HepG2 (cell line): ENCODE results near the gene TP53I3. TPM values are rescaled to one million over a fixed set of nuclear protein-coding genes. Genes with fewer than 3 reads are reported as not detected.

Experiments
- ATAC-seq: fragments of 200-7000 bp; cut with Tn5 transposase; 3 replicates; pipeline ENCODE4 v1.9.1; 2020; ENCODE audit warnings: mild to moderate bottlenecking, moderate library complexity
- BruUV-seq: library from RNA; stranded (reverse); fragments of 400-500 nt; replicated peaks from 2 replicates; lab custom pipeline; 2021; lab: Mats Ljungman, UMichigan
- CTCF ChIA-PET: fragments of 300-600 bp; formaldehyde crosslinking; extraction: SDS; loops from one replicate; lab custom pipeline; 2021; ENCODE audit warnings: low total read pairs, inconsistent platforms, low intra/inter-chr PET ratio; lab: Yijun Ruan, JAX
- POLR2A ChIA-PET: fragments of 350-600 bp; sonication (Branson Sonifier 250); formaldehyde crosslinking; loops from one replicate; lab custom pipeline; 2020; ENCODE audit warnings: antibody characterized with exemption, inconsistent platforms; lab: Yijun Ruan, JAX
- DNase-seq: peaks from one replicate; pipeline ENCODE4 v3.0.0-alpha.2; 2015; ENCODE audit warnings: low spot score
- FAIRE-seq: peaks from 3 replicates; lab custom pipeline; 2011; peaks lifted over from hg19 to GRCh38; lab: Jason Lieb, UNC
- H2AFZ ChIP-seq: one replicate; pipeline ENCODE4 v1.6.1; 2011; ENCODE audit warnings: low read length, inconsistent platforms
- H3K27ac ChIP-seq: fragments of 300-600 bp; 3 replicates; pipeline ENCODE4 v1.8.0; 2011; ENCODE audit warnings: mixed run types, mild to moderate bottlenecking, mixed read lengths, low read length, inconsistent platforms; ENCODE audit not compliant: insufficient read depth; ENCODE audit errors: extremely low read length
- H3K27me3 ChIP-seq, 2 experiments: fragments of 200-600 bp in 1 of 2; 2 replicates in 1 of 2; 3 replicates in 1 of 2; pipeline versions ENCODE4 v1.6.0 to v1.8.0; 2011; ENCODE audit warnings: low read length in 2 of 2, mild to moderate bottlenecking in 2 of 2, moderate library complexity in 2 of 2, inconsistent platforms in 1 of 2; ENCODE audit not compliant: insufficient read depth in 2 of 2, control insufficient read depth in 1 of 2
- H3K36me3 ChIP-seq, 2 experiments: fragments of 200-600 bp in 1 of 2; replicated peaks in 1 of 2; 2 replicates in 1 of 2; 3 replicates in 1 of 2; pipeline versions ENCODE4 v1.5.1 to v1.8.0; 2011; ENCODE audit warnings: low read length in 2 of 2, inconsistent platforms in 1 of 2; ENCODE audit not compliant: insufficient read depth in 2 of 2, control insufficient read depth in 1 of 2
- H3K4me1 ChIP-seq: 2 replicates; pipeline ENCODE4 v1.5.1; 2012; ENCODE audit warnings: low read length, inconsistent platforms; ENCODE audit not compliant: insufficient read depth
- H3K4me2 ChIP-seq: 2 replicates; pipeline ENCODE4 v1.6.0; 2011; ENCODE audit warnings: low read depth, low read length, inconsistent platforms
- H3K4me3 ChIP-seq, 3 experiments: fragments of 200-600 bp in 1 of 3; sonication (generic), shearing (Covaris generic) in 1 of 3; replicated peaks in 1 of 3; 2 replicates each; pipeline ENCODE4 v1.5.1; 2011 to 2016; ENCODE audit warnings: low read length in 3 of 3, inconsistent platforms in 2 of 3, low read depth in 2 of 3, mild to moderate bottlenecking in 2 of 3, control low read depth in 1 of 3, mixed read lengths in 1 of 3; ENCODE audit not compliant: insufficient read depth in 1 of 3
- H3K79me2 ChIP-seq: one replicate; pipeline ENCODE4 v1.6.1; 2011; ENCODE audit warnings: low read length, inconsistent platforms; ENCODE audit not compliant: insufficient read depth
- H3K9ac ChIP-seq: 2 replicates; pipeline ENCODE4 v1.6.0; 2011; ENCODE audit warnings: mild to moderate bottlenecking, low read depth, low read length, inconsistent platforms; ENCODE audit not compliant: insufficient read depth
- H3K9me3 ChIP-seq: 2 replicates; pipeline ENCODE4 v1.5.1; 2012; ENCODE audit warnings: mild to moderate bottlenecking, low read length
- H4K20me1 ChIP-seq: 2 replicates; pipeline ENCODE4 v1.6.0; 2011; ENCODE audit warnings: inconsistent platforms, mild to moderate bottlenecking, low read length, moderate library complexity; ENCODE audit not compliant: insufficient read depth
- ESRRA ChIP-seq: sonication (generic); formaldehyde crosslinking; IDR thresholded peaks from 2 replicates; pipeline ENCODE4 v1.5.1; 2020; ENCODE audit warnings: mild to moderate bottlenecking, low read depth, missing genetic modification reagents
- JARID2 ChIP-seq: sonication (generic); formaldehyde crosslinking; IDR thresholded peaks from 2 replicates; pipeline ENCODE4 v1.8.1; 2023; ENCODE audit warnings: missing genetic modification reagents, inconsistent platforms; ENCODE audit not compliant: insufficient replicate concordance
- KLF13 ChIP-seq: sonication (generic); formaldehyde crosslinking; IDR thresholded peaks from 2 replicates; pipeline ENCODE4 v1.4.0; 2020; ENCODE audit warnings: mild to moderate bottlenecking, missing genetic modification reagents
- MYNN ChIP-seq: sonication (generic); formaldehyde crosslinking; IDR thresholded peaks from 2 replicates; pipeline ENCODE4 v1.4.0; 2020; ENCODE audit warnings: mild to moderate bottlenecking, low read depth, missing genetic modification reagents
- NCOA1 ChIP-seq: sonication (generic); formaldehyde crosslinking; IDR thresholded peaks from 2 replicates; pipeline ENCODE4 v1.9.0; 2021; ENCODE audit warnings: missing genetic modification reagents
- POLR2AphosphoS2 ChIP-seq: IDR thresholded peaks from 2 replicates; pipeline ENCODE4 v1.6.1; 2011; ENCODE audit warnings: low read depth, low read length, improper control_type of control experiment
- TCF7 ChIP-seq: sonication (generic); IDR thresholded peaks from 2 replicates; pipeline ENCODE4 v1.6.1; 2016; ENCODE audit warnings: antibody characterized with exemption, low read depth
- ZFP36 ChIP-seq: fragments of 150-350 bp; IDR thresholded peaks from 2 replicates; pipeline ENCODE4 v1.6.1; 2018; ENCODE audit warnings: borderline replicate concordance, low read length, low read depth; ENCODE audit not compliant: partially characterized antibody
- ZFP36L2 ChIP-seq: sonication (generic); formaldehyde crosslinking; IDR thresholded peaks from 2 replicates; pipeline ENCODE4 v1.4.0; 2020; ENCODE audit warnings: missing genetic modification reagents
- ZNF180 ChIP-seq: sonication (generic); formaldehyde crosslinking; IDR thresholded peaks from 2 replicates; pipeline ENCODE4 v1.4.0; 2020; ENCODE audit warnings: low read depth, missing genetic modification reagents, borderline replicate concordance
- ZNF782 ChIP-seq: sonication (generic); formaldehyde crosslinking; IDR thresholded peaks from 2 replicates; pipeline ENCODE4 v1.4.0; 2020; ENCODE audit warnings: missing genetic modification reagents, mild to moderate bottlenecking, borderline replicate concordance
- ZSCAN22 ChIP-seq: sonication (generic); formaldehyde crosslinking; IDR thresholded peaks from 2 replicates; pipeline ENCODE4 v1.4.0; 2020; ENCODE audit warnings: mild to moderate bottlenecking, missing genetic modification reagents
- WGBS: methylation state at CpG from one replicate; pipeline ENCODE4 v1.1.6; 2017; ENCODE audit warnings: low lambda C conversion rate; 5-methylcytosine and 5-hydroxymethylcytosine counted together
- in situ Hi-C: cut with HindIII; loops from 2 replicates; pipeline ENCODE4 v1.10.0; 2017; ENCODE audit warnings: low pct_unique_long_range_greater_than_20kb; ENCODE audit not compliant: extremely low pct_ligation_motif_present
- intact Hi-C: fragments of 100-400 bp; cut with micrococcal nuclease; formaldehyde crosslinking; loops from one replicate; pipeline ENCODE4 v1.10.0; 2022; ENCODE audit not compliant: unreplicated experiment
- polyA plus RNA-seq, 8 experiments: library from polyadenylated mRNA; depleted of rRNA in 3 of 8; stranded (reverse) in 7 of 8; unstranded in 1 of 8; fragments of >200 nt; fragmentation: Illumina TruSeq in 4 of 8; extraction: Trizol in 4 of 8; gene quantifications; 2 replicates each; pipeline versions ENCODE4 v1.2.1 to v1.2.3, GENCODE V29; 2011 to 2016; ENCODE audit warnings: low read depth in 4 of 8, missing spikeins in 1 of 8, mixed read lengths in 1 of 8; ENCODE audit not compliant: insufficient read depth in 1 of 8
- total RNA-seq, 5 experiments: library from RNA; depleted of rRNA; stranded (reverse); fragments of >200 nt; fragmentation: Illumina TruSeq; extraction: Trizol; gene quantifications; 2 replicates each; pipeline ENCODE4 v1.2.3, GENCODE V29; 2016; ENCODE audit warnings: low read depth in 1 of 5
- TF ChIP-seq, protein P1 (sequence below): fragments of 450-650 bp; IDR thresholded peaks from 2 replicates; pipeline ENCODE4 v1.6.1; 2016
- TF ChIP-seq, protein P2 (sequence below): sonication (generic); formaldehyde crosslinking; IDR thresholded peaks from 2 replicates; pipeline ENCODE4 v1.5.1; 2020; ENCODE audit warnings: missing genetic modification reagents, mild to moderate bottlenecking, borderline replicate concordance
- TF ChIP-seq, protein P3 (sequence below): sonication (generic); formaldehyde crosslinking; IDR thresholded peaks from 2 replicates; pipeline ENCODE4 v1.5.0; 2020; ENCODE audit warnings: missing genetic modification reagents
- TF ChIP-seq, protein P4 (sequence below): sonication (generic); formaldehyde crosslinking; IDR thresholded peaks from 2 replicates; pipeline ENCODE4 v1.5.0; 2020; ENCODE audit warnings: missing genetic modification reagents

TP53I3 gene
- total and polyA plus RNA-seq, 2 of the 13 experiments (the other 11 are each of a cell fraction or from before 2014, with no cell fraction given), result 25.0 to 44.1 TPM

DNA sequence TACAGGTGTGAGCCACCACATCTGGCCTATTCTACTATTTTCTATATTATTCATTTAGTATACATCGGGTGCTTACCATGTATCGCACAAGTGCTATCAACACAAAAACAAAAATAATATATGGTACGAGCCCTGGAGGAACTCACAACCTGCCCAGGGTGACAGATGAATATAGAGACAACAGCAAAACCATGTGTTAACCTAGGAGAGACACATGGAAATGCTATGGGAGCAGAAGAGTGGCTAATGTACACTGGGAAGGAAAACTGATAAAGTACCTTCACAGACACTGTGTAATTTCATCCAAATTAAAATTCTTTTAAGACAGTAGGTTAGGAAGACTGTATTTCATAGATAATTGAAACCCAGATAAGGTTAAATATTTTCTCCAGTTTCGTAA, 12.4 kb downstream of the TP53I3 start:
- Histone ChIP-seq H3K4me3 (no peak overlapping the region), H4K20me1 (no peaks in the 10 kb centered on the region), H3K27me3 (no peaks in the 10 kb centered on the region; a peak in 1 of 5 replicates), H3K27ac (no peak overlapping the region), H2AFZ (no peak overlapping the region), H3K9me3 (no peaks in the 10 kb centered on the region), H3K4me2 (no peak overlapping the region), H3K9ac (no peak overlapping the region), H3K36me3 (peaks cover 10 to 47% of the 10 kb centered on the region in 2 experiments), H3K4me1 (peaks cover 15% of the 10 kb centered on the region), H3K79me2 (peaks cover 28% of the 10 kb centered on the region)
- FAIRE-seq (no peak), DNase-seq (no peak), ATAC-seq (no peak)
- in situ Hi-C loops, result no loop called here
- intact Hi-C loops, result no loop called here
- TF ChIP-seq ZNF180 (no peak), TCF7 (no peak), MYNN (CRISPR knock-in tag) (no peak), KLF13 (no peak), POLR2AphosphoS2 (0 out of 2 replicates have a peak, but pooled peaks have one; percentile 20), ZNF782 (no peak), ZFP36L2 (CRISPR knock-in tag) (no peak), ESRRA (no peak), ZSCAN22 (no peak), JARID2 (no peak), NCOA1 (CRISPR knock-in tag) (no peak), ZFP36 (no peak)
- TF ChIP-seq, protein P1, sequence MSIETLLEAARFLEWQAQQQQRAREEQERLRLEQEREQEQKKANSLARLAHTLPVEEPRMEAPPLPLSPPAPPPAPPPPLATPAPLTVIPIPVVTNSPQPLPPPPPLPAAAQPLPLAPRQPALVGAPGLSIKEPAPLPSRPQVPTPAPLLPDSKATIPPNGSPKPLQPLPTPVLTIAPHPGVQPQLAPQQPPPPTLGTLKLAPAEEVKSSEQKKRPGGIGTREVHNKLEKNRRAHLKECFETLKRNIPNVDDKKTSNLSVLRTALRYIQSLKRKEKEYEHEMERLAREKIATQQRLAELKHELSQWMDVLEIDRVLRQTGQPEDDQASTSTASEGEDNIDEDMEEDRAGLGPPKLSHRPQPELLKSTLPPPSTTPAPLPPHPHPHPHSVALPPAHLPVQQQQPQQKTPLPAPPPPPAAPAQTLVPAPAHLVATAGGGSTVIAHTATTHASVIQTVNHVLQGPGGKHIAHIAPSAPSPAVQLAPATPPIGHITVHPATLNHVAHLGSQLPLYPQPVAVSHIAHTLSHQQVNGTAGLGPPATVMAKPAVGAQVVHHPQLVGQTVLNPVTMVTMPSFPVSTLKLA, result peak; percentile 92
- TF ChIP-seq, protein P2, sequence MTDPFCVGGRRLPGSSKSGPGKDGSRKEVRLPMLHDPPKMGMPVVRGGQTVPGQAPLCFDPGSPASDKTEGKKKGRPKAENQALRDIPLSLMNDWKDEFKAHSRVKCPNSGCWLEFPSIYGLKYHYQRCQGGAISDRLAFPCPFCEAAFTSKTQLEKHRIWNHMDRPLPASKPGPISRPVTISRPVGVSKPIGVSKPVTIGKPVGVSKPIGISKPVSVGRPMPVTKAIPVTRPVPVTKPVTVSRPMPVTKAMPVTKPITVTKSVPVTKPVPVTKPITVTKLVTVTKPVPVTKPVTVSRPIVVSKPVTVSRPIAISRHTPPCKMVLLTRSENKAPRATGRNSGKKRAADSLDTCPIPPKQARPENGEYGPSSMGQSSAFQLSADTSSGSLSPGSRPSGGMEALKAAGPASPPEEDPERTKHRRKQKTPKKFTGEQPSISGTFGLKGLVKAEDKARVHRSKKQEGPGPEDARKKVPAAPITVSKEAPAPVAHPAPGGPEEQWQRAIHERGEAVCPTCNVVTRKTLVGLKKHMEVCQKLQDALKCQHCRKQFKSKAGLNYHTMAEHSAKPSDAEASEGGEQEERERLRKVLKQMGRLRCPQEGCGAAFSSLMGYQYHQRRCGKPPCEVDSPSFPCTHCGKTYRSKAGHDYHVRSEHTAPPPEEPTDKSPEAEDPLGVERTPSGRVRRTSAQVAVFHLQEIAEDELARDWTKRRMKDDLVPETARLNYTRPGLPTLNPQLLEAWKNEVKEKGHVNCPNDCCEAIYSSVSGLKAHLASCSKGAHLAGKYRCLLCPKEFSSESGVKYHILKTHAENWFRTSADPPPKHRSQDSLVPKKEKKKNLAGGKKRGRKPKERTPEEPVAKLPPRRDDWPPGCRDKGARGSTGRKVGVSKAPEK (CRISPR knock-in tag), result no peak
- TF ChIP-seq, protein P3, sequence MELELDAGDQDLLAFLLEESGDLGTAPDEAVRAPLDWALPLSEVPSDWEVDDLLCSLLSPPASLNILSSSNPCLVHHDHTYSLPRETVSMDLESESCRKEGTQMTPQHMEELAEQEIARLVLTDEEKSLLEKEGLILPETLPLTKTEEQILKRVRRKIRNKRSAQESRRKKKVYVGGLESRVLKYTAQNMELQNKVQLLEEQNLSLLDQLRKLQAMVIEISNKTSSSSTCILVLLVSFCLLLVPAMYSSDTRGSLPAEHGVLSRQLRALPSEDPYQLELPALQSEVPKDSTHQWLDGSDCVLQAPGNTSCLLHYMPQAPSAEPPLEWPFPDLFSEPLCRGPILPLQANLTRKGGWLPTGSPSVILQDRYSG, result no peak
- TF ChIP-seq, protein P4, sequence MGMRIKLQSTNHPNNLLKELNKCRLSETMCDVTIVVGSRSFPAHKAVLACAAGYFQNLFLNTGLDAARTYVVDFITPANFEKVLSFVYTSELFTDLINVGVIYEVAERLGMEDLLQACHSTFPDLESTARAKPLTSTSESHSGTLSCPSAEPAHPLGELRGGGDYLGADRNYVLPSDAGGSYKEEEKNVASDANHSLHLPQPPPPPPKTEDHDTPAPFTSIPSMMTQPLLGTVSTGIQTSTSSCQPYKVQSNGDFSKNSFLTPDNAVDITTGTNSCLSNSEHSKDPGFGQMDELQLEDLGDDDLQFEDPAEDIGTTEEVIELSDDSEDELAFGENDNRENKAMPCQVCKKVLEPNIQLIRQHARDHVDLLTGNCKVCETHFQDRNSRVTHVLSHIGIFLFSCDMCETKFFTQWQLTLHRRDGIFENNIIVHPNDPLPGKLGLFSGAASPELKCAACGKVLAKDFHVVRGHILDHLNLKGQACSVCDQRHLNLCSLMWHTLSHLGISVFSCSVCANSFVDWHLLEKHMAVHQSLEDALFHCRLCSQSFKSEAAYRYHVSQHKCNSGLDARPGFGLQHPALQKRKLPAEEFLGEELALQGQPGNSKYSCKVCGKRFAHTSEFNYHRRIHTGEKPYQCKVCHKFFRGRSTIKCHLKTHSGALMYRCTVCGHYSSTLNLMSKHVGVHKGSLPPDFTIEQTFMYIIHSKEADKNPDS, result no peak
- no TSS peak for BruUV-seq
- WGBS, result 83% methylated on average over 4 of the region's 4 CpGs
- POLR2A ChIA-PET, result interaction anchor here (0.6 to 4.6 kb wide), 2 partner anchors 12 to 146 kb away, joined by 3 to 28 read pairs; partner anchors contain the start of genes ATAD2B and TP53I3
- CTCF ChIA-PET, result no interaction called here
